Muscle of back (tissue), 11 donors: ENCODE measurements around the gene TRAPPC10. TPM values are rescaled to one million over a fixed set of nuclear protein-coding genes. Genes with fewer than 3 reads are reported as not detected.

Experiments used
- DNase-seq, 3 donors: peaks; one replicate each; pipeline versions ENCODE4 v3.0.0 to v3.0.0-alpha.2; 2013
- polyA plus RNA-seq, 10 donors: library from polyadenylated mRNA; unstranded; fragments of 120-200 nt; gene quantifications; one replicate each; pipeline ENCODE4 v1.2.1, GENCODE V29; 2013; ENCODE audit not compliant: insufficient read length in 10 of 10

The TRAPPC10 gene
- polyA plus RNA-seq, 10 donors, result 9.0 to 18.2 (median 14.2) TPM

DNA sequence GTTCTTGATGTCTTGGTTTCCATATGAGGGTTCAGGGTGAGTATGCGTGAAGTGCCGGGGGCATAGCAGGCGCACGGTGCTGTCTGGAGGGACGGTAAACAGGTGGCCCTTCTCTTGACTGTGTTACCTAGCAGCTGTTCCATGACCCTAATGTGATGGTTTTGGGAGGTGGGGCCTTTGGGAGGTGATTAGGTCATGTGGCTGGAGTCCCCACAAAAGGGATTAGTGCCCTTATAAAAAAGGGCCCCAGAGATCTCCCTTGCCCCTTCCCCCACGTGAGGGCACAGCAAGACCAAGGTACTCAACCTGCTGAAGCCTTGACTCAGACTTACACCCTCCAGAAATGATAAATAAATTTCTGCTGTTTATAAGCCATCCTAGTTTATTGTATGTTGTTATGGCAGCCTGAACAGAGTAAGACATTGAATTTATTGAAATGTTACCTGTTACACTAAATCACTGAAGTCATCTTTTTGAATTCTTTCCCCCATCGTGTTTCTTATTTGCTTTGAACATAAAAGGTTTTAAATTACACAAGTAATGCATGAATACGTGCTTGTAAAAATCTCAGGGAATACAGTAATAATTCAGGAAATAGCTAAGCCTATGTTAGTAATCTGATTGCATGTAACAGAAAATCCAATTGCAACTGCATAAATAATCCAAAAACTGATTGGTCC, 15.6 kb downstream of the TRAPPC10 start:
- no peak for DNase-seq

DNA sequence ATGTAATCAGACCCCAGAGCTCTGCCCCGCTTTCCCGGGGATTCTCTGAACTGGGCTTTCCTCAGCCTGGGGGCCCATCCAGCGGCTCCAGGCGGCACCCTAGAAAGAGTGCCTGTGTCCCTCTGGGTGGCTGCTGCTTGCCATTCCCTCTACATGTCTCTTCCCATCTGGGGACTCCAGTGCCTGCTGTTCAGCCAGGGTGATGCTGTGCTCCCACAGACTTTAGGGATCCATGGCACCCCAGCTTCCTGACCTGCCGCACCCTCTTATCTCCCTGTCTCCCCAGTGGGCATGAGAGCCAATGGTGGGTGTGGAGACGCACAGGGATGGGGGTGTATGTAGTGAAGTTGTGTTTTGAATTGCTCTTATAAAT, 16.2 kb downstream of the TRAPPC10 start:
- no peak for DNase-seq

GRCh38 chr21:44029460-44030087, 17.5 kb downstream of the TRAPPC10 start:
- DNase-seq, result no peak

DNA sequence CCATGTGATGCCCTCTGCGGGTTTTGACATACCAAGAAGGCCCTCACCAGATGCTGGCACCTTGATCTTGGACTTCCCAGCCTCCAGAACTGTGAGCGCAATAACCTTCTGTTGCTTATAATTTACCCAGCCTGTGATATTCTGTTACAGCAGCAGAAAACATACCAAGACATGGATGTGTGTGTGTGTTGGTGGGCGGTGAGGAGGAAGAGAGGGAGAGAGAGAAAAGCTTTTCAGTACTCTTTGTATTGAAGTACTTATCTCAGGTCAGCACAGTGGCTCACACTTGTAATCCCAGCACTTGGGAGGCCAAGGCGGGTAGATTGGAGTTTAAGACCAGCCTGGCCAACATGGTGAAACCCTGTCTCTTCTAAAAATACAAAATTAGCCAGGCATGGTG, 23.1 kb downstream of the TRAPPC10 start:
- no peak for DNase-seq

GRCh38 chr21:44038063-44038462, 26.0 kb downstream of the TRAPPC10 start:
- no peak for DNase-seq

- no peak for DNase-seq
Measured at GRCh38 chr21:44039828-44040227, 27.7 kb downstream of the TRAPPC10 start.

- DNase-seq, result no peak
Measured at GRCh38 chr21:44043613-44044012, 31.5 kb downstream of the TRAPPC10 start.

- DNase-seq, result no peak
Measured at GRCh38 chr21:44046734-44047133, 34.6 kb downstream of the TRAPPC10 start.

- DNase-seq, result no peak
Measured at GRCh38 chr21:44047996-44048560, 36.0 kb downstream of the TRAPPC10 start.

- no peak for DNase-seq
Measured at GRCh38 chr21:44049182-44049581, 37.1 kb downstream of the TRAPPC10 start.

DNA sequence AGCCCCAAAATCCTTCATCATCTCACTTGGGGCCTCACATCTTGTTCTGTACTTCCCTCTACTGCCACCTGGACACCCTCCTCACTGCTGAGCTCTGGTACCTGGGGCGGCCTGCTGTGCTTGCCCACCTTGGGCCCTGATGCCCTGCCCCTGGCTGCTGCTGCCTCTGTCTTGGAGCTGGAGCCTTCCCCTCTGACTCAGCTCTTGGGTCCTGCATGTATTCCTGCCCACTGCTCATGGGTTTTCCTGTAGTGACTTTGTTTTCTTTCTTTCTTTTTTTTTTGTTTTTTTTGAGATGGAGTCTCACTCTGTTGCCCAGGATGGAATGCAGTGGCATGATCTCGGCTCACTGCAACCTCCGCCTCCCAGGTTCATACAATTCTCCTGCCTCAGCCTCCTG, 37.5 kb downstream of the TRAPPC10 start:
- DNase-seq, result no peak

- DNase-seq, result no peak
Measured at GRCh38 chr21:44050276-44050675, 38.2 kb downstream of the TRAPPC10 start.

DNA sequence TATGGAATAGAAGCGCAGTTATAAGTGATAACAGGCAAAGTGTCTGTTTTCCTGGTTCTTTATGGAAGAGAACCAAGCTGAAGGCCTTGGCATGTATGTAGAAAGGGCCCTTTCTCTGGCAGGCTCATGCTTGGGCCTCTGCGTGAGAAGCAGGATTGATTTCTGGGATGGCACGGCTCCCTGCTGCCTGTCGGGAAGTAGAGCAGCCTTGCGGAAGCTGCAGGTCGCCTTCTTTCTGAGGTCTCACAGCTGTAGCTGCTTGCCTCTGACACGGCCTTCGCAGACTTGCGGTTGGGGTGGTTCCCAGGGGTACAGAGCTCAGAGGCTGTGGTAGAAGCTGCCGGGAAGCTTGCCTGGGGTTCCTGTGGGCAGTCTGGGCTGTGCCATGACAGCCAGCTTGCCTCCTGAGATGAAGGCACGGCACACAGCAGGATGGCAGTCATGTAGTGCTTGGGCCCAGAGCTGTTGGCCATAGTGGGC, 39.4 kb downstream of the TRAPPC10 start:
- peak in 1 of 3 donors; percentile 16 for DNase-seq

- no peak for DNase-seq
Measured at GRCh38 chr21:44052071-44052829, 40.1 kb downstream of the TRAPPC10 start.

- no peak for DNase-seq
Measured at GRCh38 chr21:44052830-44053226, 40.7 kb downstream of the TRAPPC10 start.

GRCh38 chr21:44053567-44053966, 41.5 kb downstream of the TRAPPC10 start:
- DNase-seq, result no peak

DNA sequence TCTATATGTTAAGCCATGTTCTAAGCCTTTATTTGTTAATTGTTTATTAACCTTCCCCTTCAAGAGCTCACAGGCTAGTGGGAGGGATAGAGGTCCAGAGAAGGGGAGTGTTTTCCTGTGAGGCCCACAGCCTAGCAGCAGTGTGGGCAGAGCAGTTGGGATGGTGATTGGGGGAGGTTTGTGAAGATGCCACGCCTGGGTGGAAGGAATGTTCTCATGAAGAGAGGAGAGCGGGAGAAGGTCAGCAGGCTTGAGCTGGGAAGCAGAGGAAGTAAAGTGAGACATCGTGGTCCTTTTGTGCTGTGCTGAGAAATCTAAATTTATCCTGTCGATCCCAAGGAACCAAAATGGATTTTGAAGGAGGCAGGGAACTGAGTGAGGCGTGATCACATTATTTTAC, 42.6 kb downstream of the TRAPPC10 start:
- DNase-seq, result peak in 2 of 3 donors; percentile 7 to 32

- DNase-seq, result no peak
Measured at GRCh38 chr21:44057055-44057454, 44.9 kb downstream of the TRAPPC10 start.

DNA sequence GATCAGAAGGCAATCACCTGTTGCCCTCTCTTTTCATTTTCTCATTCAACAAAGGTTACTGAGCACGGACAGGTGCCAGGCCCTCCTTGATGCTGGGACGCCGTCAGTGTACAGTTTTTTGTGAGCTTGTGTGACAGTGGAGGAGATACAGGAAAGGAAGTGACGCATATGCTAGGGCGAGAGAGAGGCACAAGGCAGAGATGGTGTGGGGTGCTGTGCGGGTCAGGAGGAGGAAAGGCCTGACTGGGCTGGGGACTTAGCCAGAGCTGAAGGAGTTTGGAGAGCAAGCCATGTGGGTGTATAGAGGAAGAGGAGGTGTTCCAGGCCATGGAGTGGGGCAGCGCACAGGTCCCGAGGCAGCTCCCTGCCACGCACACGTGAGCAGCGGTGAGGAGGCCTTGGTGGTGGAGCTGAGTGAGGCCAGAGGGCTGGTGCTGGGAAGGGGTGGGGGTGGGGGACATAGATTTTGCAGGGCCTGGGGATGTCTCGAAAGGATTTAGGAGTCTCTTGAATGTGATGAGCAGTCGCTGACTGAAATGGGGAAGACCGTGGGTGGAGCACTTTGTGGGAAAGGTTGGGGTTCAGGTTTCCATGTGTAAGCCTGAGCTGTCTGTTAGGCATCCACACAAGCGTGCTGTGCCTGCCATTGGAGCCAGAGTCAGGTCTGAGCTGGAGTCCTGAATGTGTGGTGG, 46.0 kb downstream of the TRAPPC10 start:
- no peak for DNase-seq

DNA sequence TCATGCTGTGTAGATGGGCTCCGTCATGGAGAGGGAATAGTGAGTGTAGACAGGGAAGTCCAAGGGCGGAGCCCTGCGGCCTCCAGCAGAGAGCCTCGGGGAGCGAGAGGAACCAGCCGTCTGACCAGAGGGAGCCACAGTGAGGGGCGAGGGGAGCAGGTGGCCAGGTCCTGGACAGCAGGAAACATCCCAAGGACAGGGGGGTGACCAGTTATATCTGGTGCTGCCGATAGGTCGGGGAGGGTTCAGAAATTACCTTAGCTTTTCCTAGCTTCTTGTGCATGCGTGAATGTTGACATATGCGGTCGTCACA, 46.5 kb downstream of the TRAPPC10 start:
- DNase-seq, result no peak

DNA sequence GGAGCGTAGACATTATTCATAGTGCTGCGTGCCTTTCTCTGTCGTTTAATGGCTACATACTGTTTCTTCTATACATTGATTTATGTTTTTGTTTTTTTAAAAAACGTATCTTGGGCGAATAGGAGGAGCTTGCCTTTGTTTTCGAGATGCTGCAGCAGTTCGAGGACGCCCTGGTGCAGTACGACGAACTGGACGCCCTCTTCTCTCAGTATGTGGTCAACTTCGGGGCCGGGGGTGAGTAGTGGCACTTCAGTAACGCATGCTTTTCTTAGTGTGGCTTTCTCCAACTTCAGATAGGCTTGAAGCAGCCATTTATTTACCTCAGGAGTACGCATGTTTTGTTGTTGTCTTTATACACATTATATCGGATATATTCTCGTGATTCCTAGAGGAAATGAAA, 46.9 kb downstream of the TRAPPC10 start:
- DNase-seq, result no peak

DNA sequence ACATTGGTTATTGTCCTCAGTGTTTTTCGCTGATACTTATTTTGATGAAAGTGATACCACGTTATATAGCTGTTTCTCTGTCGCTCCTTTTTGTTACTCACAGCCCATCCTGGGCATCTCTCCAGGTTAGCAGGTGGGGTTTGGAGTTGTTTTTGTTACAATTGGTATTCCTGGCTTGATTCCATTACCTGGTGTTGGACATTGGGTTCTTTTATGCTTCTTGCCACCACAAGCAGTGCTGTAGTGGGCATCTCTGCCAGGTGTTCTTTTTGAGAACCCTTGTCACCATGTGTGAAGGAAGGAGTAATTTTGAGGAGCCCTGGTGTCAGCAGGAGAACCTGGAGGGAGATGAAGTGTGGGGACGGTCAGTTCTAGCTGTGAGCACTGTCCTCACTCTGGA, 47.6 kb downstream of the TRAPPC10 start:
- no peak for DNase-seq
